Measurements from ENCODE around the gene ATG5.

The ATG5 gene

DNA sequence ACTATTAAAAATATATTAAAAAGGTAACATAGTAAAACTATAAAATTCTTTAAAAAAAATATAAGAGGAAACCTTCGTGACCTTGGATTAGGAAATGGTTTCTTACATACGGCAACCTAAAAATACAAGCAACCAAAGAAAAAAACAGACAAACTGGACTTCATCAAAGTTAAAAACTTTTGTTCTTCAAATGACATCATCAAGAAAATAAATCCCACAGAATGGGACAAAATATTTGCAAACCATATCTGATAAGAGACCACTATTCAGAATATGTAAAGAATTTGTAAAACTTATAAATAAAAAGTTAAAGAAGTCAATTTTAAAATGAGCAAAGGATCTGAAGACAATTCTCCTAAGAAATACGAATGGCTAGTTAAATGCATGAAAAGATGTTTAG is 110.0 kb downstream of the ATG5 start:
- DNase-seq: no peak

- DNase-seq: no peak
Measured at GRCh38 chr6:106214531-106214930, 111.0 kb downstream of the ATG5 start.

DNA sequence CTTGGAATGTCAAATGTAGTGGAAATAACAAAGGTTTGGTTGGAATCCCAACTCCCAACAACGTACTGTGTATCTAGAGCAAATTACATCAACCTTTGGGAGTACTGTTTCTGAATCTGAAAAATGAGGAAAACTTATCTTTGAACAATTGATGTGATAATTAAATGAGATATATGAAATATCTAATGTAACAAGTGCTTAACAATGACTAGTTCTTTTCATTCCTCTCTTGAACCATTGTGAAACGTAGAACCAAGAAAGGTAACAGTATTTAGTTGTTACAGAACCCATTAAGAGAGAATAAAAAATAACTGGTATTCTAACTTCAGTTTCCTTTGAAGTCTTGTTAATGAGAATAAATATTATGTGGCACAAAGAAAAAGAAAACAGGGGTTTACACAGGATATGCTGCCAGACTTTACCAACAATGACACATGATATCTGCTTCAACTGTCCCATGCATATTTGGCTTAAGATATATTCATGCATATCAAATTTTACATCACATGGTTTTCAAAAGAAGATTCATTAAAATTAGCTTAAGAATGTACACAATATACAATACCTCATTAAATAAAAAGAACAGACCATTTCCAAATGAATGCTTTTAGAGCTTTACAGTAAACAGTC is 111.8 kb downstream of the ATG5 start:
- no peak for DNase-seq

DNA sequence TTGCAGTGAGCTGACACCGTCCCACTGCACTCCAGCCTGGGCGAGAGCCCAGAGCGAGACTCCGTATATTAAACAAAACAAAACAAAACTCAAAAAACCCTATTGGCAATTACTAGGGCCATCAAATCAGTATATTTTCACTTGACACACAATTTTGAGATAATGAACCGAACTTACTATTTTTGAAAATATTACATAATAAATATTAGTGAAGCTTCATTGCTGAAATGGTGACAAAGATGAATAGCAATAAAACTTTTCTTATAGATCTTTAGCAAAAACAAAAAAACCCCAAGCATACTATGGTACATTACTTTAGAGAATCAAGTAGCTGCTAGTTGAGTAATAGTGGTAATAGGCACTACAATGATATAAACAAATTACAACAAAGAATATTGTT is 113.0 kb downstream of the ATG5 start:
- no peak for DNase-seq

DNA sequence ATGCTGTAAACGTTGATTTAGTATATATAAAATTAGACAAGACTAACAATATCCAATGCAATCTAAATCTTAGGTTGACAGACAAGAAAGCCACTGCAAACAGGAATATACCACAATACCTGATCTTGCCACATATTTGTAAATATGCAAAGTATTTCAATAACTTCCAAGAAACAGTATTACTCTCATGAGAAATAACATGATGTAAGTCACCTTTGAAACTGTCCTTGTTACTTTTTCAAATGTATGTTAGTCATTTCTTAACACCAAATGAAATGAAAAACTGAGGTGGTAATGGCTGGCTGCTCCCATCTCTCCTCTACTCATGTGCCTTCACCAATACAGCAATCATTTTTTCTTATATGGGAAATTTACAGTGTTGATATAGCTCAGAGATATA is 118.7 kb downstream of the ATG5 start:
- DNase-seq: no peak

DNA sequence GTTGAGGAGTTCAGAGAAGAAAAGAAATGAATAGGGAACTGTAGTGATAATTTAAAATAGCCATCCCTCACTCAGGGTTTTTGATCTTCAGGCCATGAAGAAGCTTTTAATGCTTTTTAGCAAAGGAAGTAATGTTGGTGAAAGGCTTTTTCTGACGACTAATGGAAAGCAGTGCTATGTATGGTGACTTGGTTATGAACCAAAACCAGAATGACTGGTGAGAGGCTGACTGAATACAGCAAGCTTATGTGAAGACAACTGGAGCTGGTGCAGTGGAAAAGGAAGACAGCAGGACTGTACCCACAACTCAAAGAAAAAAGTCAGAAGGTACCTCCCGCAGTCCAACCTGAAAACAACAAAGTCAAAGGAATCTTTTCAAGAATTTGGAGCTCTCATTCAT is 120.6 kb downstream of the ATG5 start:
- no peak for DNase-seq

DNA sequence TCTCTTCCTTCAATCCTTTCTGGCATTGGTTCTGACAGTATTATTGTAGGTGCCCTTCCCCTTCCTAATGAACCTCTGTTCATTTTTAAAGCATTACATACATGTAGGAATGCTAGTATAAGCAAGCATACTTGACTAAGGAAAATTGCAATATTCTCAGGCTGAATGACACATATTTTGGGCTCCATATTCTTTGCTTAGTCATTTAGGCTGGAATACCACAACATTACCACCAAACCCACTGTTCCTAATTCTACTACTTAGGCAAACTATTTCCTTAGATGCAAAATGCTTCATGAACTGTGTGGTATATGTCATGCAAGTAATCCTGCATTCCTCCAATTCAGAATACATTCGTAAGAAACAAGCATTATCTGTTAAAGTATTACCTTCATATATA is 125.6 kb downstream of the ATG5 start:
- DNase-seq: no peak

GRCh38 chr6:106199331-106199730 is 126.2 kb downstream of the ATG5 start:
- DNase-seq: no peak

GRCh38 chr6:106197441-106197840 is 128.1 kb downstream of the ATG5 start:
- no peak for DNase-seq

DNA sequence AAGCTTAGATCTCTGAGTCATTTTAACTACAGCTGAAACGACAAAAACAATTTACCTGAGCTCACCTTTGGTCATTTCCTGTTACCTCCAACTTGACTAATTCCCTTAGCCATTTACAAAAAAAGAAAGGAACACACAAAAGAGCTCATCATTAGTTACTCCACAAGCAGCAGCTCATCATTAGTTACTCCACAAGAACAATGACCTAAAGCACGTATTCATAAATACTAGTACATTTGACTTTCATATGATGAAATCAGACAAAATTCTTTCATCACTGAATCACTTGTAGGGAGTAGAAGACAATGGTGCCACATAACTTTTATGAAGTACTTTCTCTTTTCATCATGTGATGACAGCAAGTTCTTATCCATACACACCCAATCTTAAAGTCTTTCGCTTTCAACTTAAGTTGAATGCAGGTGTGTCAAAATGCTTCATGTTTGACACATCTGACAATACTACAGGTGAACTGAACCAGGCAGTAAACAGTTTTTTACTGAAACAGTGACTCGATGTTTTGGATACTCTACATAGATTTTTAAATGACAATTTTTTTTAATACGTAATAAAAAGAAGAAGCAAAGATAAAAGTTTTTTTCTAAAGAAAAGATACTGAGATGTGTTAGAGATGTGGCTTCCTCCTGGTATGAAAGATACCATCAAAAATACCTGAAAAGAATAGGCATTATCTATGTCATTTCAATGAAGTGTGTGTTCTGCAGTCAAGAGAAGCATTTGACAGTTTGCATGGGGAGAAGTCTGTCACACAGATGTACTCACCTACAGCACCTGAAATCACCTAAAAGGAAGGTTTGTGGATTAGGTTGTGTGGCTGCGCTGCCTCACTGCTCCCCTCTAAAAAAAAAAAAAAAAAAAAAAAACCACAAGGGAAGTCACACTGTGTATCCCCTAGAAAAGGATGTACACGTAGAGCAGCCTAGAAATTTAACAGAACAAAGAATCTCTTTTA is 130.3 kb downstream of the ATG5 start:
- no peak for DNase-seq

DNA sequence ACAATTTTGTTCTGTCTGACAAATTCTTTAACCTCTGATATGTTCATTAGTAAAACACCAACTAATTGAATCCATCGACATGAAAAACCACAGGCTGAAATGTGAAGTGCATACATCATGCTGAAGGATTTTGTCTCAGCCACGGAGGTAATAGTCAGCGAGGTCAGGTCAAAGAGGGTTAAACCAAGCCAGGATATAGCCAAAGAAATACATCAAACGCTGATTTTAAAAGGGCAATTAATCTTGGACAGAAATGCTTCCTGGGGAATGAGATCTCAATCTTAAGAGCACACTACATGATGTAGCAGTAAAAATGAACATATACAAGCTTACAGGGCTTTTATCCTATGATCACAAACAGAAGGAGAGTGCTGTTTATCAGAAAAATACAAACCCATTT is 132.7 kb downstream of the ATG5 start:
- DNase-seq: no peak

DNA sequence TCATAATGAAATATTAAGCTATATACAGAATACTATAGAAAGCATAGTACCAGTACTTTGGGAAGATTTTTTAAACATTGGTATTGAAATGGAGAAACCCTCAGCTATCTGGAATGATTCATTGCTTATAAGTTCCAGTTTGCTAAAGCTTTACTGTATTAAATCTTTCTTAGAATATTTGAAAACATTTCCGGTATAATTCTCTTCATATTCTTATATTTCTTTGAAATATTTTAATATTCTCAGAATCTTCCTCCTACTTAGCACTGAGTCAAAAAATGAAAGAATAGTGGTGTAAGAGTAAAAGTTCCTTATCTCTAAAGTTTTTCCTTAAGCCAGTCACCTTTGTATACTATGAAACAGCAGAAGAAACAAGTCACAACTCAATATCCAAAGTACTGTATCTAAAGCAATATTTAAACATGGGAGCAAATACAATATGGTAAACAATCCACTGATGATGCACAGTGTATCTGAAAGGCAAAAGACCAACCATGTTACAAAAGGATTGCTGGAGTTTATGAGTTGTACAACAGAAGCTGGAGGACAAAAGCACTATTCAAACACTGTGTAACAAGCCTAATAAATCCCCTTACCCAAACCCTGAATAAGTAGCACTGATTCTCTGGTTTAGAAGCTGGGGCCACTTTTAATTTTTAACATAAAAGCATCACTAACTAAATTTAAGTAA is 137.3 kb downstream of the ATG5 start:
- DNase-seq: no peak

- no peak for DNase-seq
Measured at GRCh38 chr6:106187424-106187982, 138.1 kb downstream of the ATG5 start.

- no peak for DNase-seq
Measured at GRCh38 chr6:106186714-106187113, 138.8 kb downstream of the ATG5 start.

DNA sequence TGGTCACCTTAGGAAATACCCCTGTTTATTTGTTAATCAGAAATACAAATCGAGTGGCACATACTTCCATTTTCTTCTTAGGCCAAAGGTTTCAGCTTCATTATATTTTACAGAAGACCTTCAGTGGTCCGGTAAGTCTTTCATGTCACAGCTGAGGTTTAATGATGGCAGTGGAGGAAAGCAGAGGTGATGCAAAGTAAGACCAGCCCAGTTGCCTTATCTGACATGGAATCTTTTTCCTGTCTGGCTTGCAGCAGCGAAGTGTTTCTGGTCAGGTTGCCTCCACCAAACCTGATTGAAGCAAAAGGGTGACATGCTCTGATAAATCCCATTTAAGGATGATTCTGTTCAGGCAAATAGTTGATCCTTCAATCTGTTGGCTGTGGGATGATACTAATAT is 139.4 kb downstream of the ATG5 start:
- DNase-seq: no peak

GRCh38 chr6:106185615-106186014 is 139.9 kb downstream of the ATG5 start:
- DNase-seq: no peak

DNA sequence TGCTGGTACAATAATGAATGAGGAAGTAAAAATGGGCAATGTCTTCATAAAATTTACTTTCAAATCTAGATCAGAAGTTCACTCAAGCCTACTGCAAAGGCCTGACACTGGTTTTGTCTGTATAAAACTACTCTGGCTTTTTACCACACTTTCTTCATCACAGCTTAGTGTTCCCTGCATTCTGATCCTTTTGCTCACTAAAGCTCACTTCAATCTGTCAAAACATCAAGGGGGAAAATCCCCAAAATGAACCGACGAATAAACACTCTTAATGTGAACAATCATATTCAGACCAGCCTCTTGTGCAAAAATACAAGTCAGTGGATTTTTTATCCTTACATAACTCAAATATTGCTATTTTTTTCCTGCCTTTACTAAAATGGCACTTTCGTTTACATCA is 140.9 kb downstream of the ATG5 start:
- no peak for DNase-seq

GRCh38 chr6:106183430-106183829 is 142.1 kb downstream of the ATG5 start:
- DNase-seq: no peak

GRCh38 chr6:106182455-106182854 is 143.1 kb downstream of the ATG5 start:
- DNase-seq: no peak

DNA sequence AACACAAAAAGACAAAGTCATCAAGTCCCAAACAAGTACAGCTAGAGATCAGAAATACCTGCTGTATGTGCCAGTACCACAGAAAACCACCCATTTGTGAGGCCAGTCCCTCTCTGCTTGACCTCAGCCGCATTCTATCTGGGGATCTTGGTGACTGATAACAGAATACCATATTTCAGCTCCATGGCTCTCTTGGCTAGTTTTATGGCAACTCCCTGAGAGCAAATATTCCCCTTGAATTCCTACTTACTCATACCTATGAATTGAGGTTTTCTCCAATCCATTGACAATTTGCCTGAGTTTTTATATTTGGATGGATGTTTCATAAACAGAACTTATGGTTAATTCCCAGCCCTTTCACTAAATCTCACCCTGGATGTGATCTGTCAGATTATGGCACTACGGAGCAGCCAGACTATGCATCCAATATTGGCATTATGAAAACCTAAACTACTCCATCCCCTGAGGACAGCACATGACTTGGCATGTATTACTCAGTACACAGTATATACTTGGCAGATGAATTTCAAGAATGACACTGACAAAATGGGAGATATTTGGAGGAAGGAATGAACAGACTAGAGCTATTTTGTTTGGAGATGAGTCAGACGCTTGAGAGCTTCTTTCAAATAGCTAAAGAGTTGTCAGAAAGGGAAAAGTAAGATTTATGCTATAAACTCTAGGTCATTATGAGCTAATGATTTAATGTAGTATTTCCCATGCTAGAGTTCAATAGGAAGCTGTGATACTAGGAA is 143.7 kb downstream of the ATG5 start:
- DNase-seq: no peak

- DNase-seq: no peak
Measured at GRCh38 chr6:106180208-106180607, 145.4 kb downstream of the ATG5 start.

- no peak for DNase-seq
Measured at GRCh38 chr6:106178900-106179299, 146.7 kb downstream of the ATG5 start.

DNA sequence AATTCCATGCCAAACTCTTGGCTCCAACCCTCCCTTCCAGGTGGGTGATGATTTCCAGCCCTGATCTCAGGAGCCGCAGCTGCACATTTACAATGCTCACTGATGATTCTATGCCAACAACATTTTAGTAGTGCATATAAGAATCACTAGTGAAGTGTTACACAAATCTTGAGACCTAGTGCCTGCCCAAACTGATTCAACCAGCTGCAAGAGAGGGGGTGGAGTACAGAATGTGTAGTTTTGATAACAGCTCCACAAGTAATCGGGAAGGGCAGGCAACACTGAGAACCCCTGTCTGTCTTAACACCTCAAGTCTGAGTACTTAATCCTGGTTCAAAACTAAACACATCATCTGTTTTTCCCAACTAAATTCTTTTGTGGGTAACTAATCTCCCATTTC is 147.8 kb downstream of the ATG5 start:
- no peak for DNase-seq

All from stimulated activated CD4-positive, alpha-beta T cell treated with anti-CD3 and anti-CD28 coated beads, Interleukin-2, amount 100 ng/mL, for 24 hours (primary cell).